Activated CD8-positive, alpha-beta memory T cell treated with anti-CD3 and anti-CD28 coated beads, Interleukin-2, amount 50 U/mL, for 48 hours (primary cell): ENCODE data around the gene VTN.

Experiments
- DNase-seq: peaks from one replicate; pipeline ENCODE4 v3.0.0-alpha.2; 2020

VTN gene

GRCh38 chr17:28317966-28318758 lies 51.9 kb downstream of the VTN start:
- no peak for DNase-seq
